ENCODE measurements around the gene MAGEA8.
"Not testable (repeated sequence)": the region's sequence is repeated elsewhere in the genome, so short reads cannot be mapped to it uniquely, and the experiment has no call there.

MAGEA8 gene

GRCh38 chrX:149908308-149908707 lies 27.3 kb downstream of the MAGEA8 start:
- DNase-seq, result no peak

GRCh38 chrX:149908727-149909126 lies 27.7 kb downstream of the MAGEA8 start:
- no peak for DNase-seq

- no peak for DNase-seq
Measured at GRCh38 chrX:149909324-149910177, 28.6 kb downstream of the MAGEA8 start.

- DNase-seq, result no peak
Measured at GRCh38 chrX:149910178-149910695, 29.3 kb downstream of the MAGEA8 start.

DNA sequence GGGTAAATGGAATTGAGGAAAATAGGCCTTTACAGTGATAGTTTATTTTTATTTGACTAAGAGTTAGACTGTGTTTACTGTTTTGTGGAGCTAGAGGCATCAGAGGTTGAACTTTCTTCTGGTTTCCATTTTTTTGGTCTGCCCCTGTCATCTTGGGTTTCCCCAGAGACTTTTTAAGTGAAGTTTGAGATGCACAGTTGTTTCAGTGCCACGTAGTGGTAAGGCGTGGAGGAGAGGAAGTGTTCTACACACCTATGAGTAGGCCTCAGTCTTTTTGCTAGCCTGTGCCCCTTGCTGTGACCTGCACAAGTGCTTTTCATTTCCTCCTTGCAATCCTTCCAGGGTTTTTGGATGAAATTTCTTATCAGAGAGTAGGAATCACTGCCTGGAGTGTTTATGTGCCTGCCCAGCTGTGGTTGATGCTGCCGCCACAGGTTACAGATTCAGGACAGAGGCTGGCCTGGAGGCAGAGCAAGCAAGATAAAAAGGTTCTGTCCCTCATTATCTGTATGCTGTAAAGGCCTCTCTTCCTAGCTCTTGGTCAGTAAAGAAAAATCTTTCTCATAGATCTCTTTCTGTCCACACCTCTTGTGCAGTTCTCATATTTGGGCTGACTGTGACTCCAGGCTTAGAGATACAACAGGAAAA lies 35.9 kb downstream of the MAGEA8 start:
- DNase-seq, result no peak

- DNase-seq, result not testable (repeated sequence)
Measured at GRCh38 chrX:149923836-149924235, 42.9 kb downstream of the MAGEA8 start.

- not testable (repeated sequence) for DNase-seq
Measured at GRCh38 chrX:149924434-149924833, 43.5 kb downstream of the MAGEA8 start.

- DNase-seq, result not testable (repeated sequence)
Measured at GRCh38 chrX:149927245-149927963, 46.4 kb downstream of the MAGEA8 start.

GRCh38 chrX:149927964-149928258 lies 46.9 kb downstream of the MAGEA8 start:
- DNase-seq, result not testable (repeated sequence)

- DNase-seq, result not testable (repeated sequence)
Measured at GRCh38 chrX:149928635-149929034, 47.7 kb downstream of the MAGEA8 start.

DNA sequence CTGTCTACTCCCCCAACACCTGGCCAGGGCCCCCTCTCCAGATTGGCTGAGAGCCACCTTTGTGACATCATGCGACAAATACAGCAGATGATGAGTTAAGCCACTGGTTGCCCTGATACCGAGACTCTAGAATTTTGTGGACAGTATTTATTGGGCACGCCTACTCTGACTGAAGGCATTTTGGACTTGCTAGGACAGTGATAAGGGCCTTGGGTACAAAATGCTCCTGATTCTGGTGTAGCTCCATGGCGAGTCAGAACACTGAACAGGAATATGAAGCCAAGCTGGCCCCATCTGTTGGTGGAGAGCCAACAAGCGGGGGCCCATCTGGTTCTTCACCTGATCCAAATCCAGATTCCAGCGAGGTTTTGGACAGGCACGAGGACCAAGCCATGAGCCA lies 48.4 kb downstream of the MAGEA8 start, which contains the start of gene HSFX4:
TSS of gene HSFX4 (plus strand) at position 174 of the 400 bp plus-strand sequence. CDS start at position 246, 72 bp downstream.
- DNase-seq, result not testable (repeated sequence)

GRCh38 chrX:149931355-149931754 lies 50.4 kb downstream of the MAGEA8 start:
- DNase-seq, result not testable (repeated sequence)

- DNase-seq, result not testable (repeated sequence)
Measured at GRCh38 chrX:149932150-149932549, 51.2 kb downstream of the MAGEA8 start.

DNA sequence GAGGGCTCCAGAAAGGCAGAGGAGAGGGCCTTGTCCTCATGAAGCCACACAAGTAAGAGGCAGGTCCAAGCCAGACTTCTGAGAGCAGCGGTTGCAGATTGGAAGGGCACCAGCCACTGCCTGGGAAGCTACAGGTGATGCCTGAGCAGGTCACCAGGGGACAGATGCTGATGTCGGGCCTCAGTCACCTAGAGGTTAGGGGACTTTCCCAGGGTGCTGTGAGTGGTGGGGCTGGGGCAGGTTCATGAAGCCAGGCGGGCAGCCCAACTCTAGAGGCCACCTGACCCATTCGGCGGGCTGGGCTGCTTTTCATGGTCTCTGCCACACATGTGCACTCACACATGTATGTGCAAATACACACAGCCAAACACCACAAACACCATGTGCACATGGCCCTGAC lies 52.0 kb downstream of the MAGEA8 start:
- DNase-seq, result not testable (repeated sequence)

GRCh38 chrX:149933547-149933946 lies 52.6 kb downstream of the MAGEA8 start:
- not testable (repeated sequence) for DNase-seq

All from NCI-H226 (cell line).